ENCODE results near the gene PPFIA1. TPM values are rescaled to one million over a fixed set of nuclear protein-coding genes. Genes with fewer than 3 reads are reported as not detected.

The PPFIA1 gene
- total and polyA plus RNA-seq, 10 of the 15 experiments (the other 5 are each of a cell fraction or from before 2014, with no cell fraction given), result 5.2 to 26.2 (median 15.8) TPM

- intact Hi-C loops (cut with micrococcal nuclease; ENCODE audit: unreplicated experiment), result no loop called here
- TF ChIP-seq CUX1 (IDR thresholded peaks at IDR 0.05; ENCODE audit: insufficient replicate concordance, low read depth, low read length) (no peak), MTA3 (IDR thresholded peaks at IDR 0.05; ENCODE audit: borderline replicate concordance, low read length) (no peak), POU2F2 (IDR thresholded peaks at IDR 0.05; ENCODE audit: borderline replicate concordance, low read depth, low read length) (no peak), ZBTB4 (CRISPR knock-in tag; IDR thresholded peaks at IDR 0.05) (no peak), MLLT1 (IDR thresholded peaks at IDR 0.05) (no peak), POLR2A (IDR thresholded peaks at IDR 0.05; ENCODE audit: low read depth, low read length) (no peak), ZNF217 (IDR thresholded peaks at IDR 0.05) (no peak), ESRRA (IDR thresholded peaks at IDR 0.05; ENCODE audit: low read length) (no peak), LARP7 (IDR thresholded peaks at IDR 0.05) (no peak), EP300 (IDR thresholded peaks at IDR 0.05; ENCODE audit: borderline replicate concordance in 1 of 2, control insufficient read depth in 1 of 2, low read depth in 2 of 2, low read length in 2 of 2) (no peak), TAF1 (IDR thresholded peaks at IDR 0.05; ENCODE audit: borderline replicate concordance, low read depth, low read length) (no peak), TCF7 (IDR thresholded peaks at IDR 0.05; ENCODE audit: borderline replicate concordance) (no peak)
- TF ChIP-seq, protein P1, sequence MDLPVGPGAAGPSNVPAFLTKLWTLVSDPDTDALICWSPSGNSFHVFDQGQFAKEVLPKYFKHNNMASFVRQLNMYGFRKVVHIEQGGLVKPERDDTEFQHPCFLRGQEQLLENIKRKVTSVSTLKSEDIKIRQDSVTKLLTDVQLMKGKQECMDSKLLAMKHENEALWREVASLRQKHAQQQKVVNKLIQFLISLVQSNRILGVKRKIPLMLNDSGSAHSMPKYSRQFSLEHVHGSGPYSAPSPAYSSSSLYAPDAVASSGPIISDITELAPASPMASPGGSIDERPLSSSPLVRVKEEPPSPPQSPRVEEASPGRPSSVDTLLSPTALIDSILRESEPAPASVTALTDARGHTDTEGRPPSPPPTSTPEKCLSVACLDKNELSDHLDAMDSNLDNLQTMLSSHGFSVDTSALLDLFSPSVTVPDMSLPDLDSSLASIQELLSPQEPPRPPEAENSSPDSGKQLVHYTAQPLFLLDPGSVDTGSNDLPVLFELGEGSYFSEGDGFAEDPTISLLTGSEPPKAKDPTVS (IDR thresholded peaks at IDR 0.05; ENCODE audit: low read depth, low read length), result no peak
Measured at GRCh38 chr11:70353329-70353728, 82.8 kb downstream of the PPFIA1 start.

More at GRCh38 chr11:70353329-70353728, 82.8 kb downstream of the PPFIA1 start:
- SMC1A ChIA-PET (ENCODE audit: uncharacterized antibody, unreplicated experiment), result no interaction called here
- Histone ChIP-seq H3K27ac (ENCODE audit: control insufficient read depth, insufficient read depth) (no peak overlapping the region), H3K9me3 (replicated peaks; ENCODE audit: control insufficient read depth, insufficient read depth, low read length) (no peaks in the 10 kb centered on the region), H3K79me2 (ENCODE audit: control insufficient read depth, insufficient read depth, low read length) (no peaks in the 10 kb centered on the region), H3K4me3 (no peak overlapping the region), H3K27me3 (replicated peaks in 1 of 2; ENCODE audit: control insufficient read depth in 2 of 2, insufficient read depth in 2 of 2, low read length in 1 of 2) (no peaks in the 10 kb centered on the region), H3K9ac (ENCODE audit: control insufficient read depth, insufficient read depth, low read length) (no peak overlapping the region), H3K4me2 (ENCODE audit: control insufficient read depth, insufficient read depth) (no peak overlapping the region), H3K4me1 (ENCODE audit: control insufficient read depth, insufficient read depth, low read length) (no peaks in the 10 kb centered on the region), H2AFZ (ENCODE audit: control insufficient read depth, low read depth, low read length) (no peak overlapping the region), H4K20me1 (ENCODE audit: control insufficient read depth, insufficient read depth) (no peaks in the 10 kb centered on the region), H3K36me3 (ENCODE audit: control insufficient read depth in 2 of 2, insufficient read depth in 2 of 2, low read length in 1 of 2) (peaks cover 8 to 30% of the 10 kb centered on the region in 2 experiments)
- CTCF ChIA-PET, result no interaction called here
- WGBS (ENCODE audit: insufficient coverage, insufficient replicate concordance, low lambda C conversion rate, missing lambda C conversion rate), result 100% methylated on average over 2 of the region's 2 CpGs
- BruUV-seq (replicated peaks), result no TSS peak
- no peak for DNase-seq (ENCODE audit: low read depth, low spot score)
- in situ Hi-C loops (cut with MboI), result no loop called here
- POLR2A ChIA-PET, result no interaction called here
- RAD21 ChIA-PET (ENCODE audit: unreplicated experiment), result no interaction called here
- no peak for FAIRE-seq
- no peak for ATAC-seq

Data from GM12878 (cell line).